MCF 10A (cell line): ENCODE results near the gene KBTBD7. TPM values are rescaled to one million over a fixed set of nuclear protein-coding genes. Genes with fewer than 3 reads are reported as not detected.
A peak's percentile ranks its signal among the peaks of the same experiment; 100 is the strongest.
"Not testable (repeated sequence)": the region's sequence is repeated elsewhere in the genome, so short reads cannot be mapped to it uniquely, and the experiment has no call there.

Source experiments
- BruUV-seq: library from RNA; stranded (reverse); fragments of 400-500 nt; replicated peaks from 2 replicates; lab custom pipeline; 2021; lab: Mats Ljungman, UMichigan
- CTCF ChIA-PET: fragments of 300-600 bp; sonication (Branson Sonifier 250); formaldehyde crosslinking; extraction: SDS; loops from one replicate; lab custom pipeline; 2021; ENCODE audit warnings: antibody characterized with exemption, inconsistent platforms; lab: Yijun Ruan, JAX
- POLR2A ChIA-PET: fragments of 300-600, 350-650 bp; sonication (Branson Sonifier 250); formaldehyde crosslinking; extraction: SDS; loops from one replicate; lab custom pipeline; 2020; ENCODE audit warnings: antibody characterized with exemption, inconsistent platforms; lab: Yijun Ruan, JAX
- DNase-seq: peaks from one replicate; pipeline ENCODE4 v3.0.0-alpha.2; 2018; ENCODE audit not compliant: unreplicated experiment
- H3K27ac Mint-ChIP-seq: one replicate; pipeline ENCODE4 v1.8.0; 2022; ENCODE audit warnings: mild to moderate bottlenecking, low read depth, mixed read lengths; ENCODE audit not compliant: unreplicated experiment
- H3K27me3 Mint-ChIP-seq: one replicate; pipeline ENCODE4 v1.8.0; 2022; ENCODE audit warnings: mixed read lengths; ENCODE audit not compliant: insufficient read depth, unreplicated experiment
- H3K36me3 Mint-ChIP-seq: one replicate; pipeline ENCODE4 v1.8.0; 2022; ENCODE audit warnings: mild to moderate bottlenecking, moderate library complexity, mixed read lengths; ENCODE audit not compliant: insufficient read depth, unreplicated experiment
- H3K4me1 Mint-ChIP-seq: one replicate; pipeline ENCODE4 v1.8.0; 2022; ENCODE audit warnings: mixed read lengths; ENCODE audit not compliant: insufficient read depth, unreplicated experiment
- H3K4me3 Mint-ChIP-seq: one replicate; pipeline ENCODE4 v1.8.0; 2022; ENCODE audit warnings: mild to moderate bottlenecking, moderate library complexity, mixed read lengths; ENCODE audit not compliant: unreplicated experiment
- H3K9me3 Mint-ChIP-seq: one replicate; pipeline ENCODE4 v1.8.0; 2022; ENCODE audit warnings: mixed read lengths; ENCODE audit not compliant: unreplicated experiment
- intact Hi-C: fragments of 100-400 bp; cut with micrococcal nuclease; formaldehyde crosslinking; loops from 2 replicates; pipeline ENCODE4 v1.14.1; 2022
- total RNA-seq: library from RNA; stranded (reverse); gene quantifications from 2 replicates; pipeline ENCODE4 v1.2.3, GENCODE V29; 2022
- TF ChIP-seq, protein P1 (sequence below): fragments of 200-600 bp; IDR thresholded peaks from one replicate; pipeline ENCODE4 v1.8.0; 2022; ENCODE audit warnings: antibody characterized with exemption, mild to moderate bottlenecking; ENCODE audit not compliant: unreplicated experiment

KBTBD7 gene
- total RNA-seq, 1 experiment from 2014 or later: 1.4 TPM

DNA sequence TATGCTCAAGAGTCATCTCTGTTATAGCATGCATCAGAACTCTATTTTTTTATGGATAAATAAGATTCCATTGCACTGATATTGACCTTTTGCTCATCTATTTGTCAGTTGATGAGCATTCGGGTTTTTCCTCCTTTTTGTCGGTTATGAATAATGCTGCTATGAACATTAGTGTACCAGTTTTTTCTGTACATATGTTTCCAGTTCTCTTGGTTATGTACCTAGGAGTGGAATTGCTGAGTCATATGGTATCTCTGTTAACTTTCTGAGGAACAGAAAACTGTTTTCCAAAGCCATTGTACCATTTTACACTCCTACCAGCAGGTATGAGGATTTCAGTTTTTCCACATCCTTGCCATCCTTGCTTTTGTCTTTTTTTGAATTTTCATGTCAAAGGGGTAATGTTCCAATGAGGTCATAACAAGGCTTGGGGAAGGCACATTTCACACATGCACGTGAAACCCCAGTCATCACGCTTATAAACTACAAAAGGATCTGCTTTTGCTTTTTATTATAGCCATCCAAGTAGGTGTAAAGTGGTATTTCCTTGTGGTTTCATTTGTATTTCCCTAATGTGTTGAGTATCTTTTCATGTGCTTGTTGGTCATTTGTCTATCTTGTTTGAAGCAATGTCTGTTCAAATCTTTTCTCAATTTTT, 14.6 kb downstream of the KBTBD7 start:
- peaks cover 6% of the 10 kb centered on the region for H3K9me3 Mint-ChIP-seq
- TF ChIP-seq, protein P1, sequence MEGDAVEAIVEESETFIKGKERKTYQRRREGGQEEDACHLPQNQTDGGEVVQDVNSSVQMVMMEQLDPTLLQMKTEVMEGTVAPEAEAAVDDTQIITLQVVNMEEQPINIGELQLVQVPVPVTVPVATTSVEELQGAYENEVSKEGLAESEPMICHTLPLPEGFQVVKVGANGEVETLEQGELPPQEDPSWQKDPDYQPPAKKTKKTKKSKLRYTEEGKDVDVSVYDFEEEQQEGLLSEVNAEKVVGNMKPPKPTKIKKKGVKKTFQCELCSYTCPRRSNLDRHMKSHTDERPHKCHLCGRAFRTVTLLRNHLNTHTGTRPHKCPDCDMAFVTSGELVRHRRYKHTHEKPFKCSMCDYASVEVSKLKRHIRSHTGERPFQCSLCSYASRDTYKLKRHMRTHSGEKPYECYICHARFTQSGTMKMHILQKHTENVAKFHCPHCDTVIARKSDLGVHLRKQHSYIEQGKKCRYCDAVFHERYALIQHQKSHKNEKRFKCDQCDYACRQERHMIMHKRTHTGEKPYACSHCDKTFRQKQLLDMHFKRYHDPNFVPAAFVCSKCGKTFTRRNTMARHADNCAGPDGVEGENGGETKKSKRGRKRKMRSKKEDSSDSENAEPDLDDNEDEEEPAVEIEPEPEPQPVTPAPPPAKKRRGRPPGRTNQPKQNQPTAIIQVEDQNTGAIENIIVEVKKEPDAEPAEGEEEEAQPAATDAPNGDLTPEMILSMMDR: no peak
- intact Hi-C loops: no loop called here
- CTCF ChIA-PET: no interaction called here
- H3K4me3 Mint-ChIP-seq: no peak overlapping the region
- H3K4me1 Mint-ChIP-seq: peaks cover 10% of the 10 kb centered on the region
- H3K27me3 Mint-ChIP-seq: no peaks in the 10 kb centered on the region
- POLR2A ChIA-PET: interaction anchor here (0.7 to 4.5 kb wide), 3 partner anchors 8 to 102 kb away, joined by 3 to 26 read pairs (median 4); no protein-coding TSS in a partner anchor
- BruUV-seq: no TSS peak
- H3K36me3 Mint-ChIP-seq: peaks cover 8% of the 10 kb centered on the region
- DNase-seq: peak; percentile 4
- no peak overlapping the region for H3K27ac Mint-ChIP-seq

DNA sequence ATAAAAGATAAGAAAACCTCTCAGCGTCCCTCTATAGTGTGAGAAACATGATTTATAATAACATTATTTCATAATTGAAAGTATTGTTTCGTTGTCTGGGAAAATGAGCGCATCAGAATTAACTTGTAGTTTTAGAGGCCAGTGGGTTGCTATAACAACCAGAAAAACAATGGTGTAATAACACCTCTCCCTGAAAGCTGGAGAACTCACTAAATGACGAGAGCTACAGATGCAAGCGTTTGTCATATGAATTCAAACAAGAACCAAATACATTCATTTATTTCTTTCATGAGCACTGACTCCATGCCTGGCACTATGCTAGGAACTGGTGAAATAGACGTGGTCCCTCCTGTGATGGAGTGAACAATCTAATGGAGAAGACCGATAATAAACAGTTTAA, 16.3 kb downstream of the KBTBD7 start:
- intact Hi-C loops: no loop called here
- no peak for DNase-seq

GRCh38 chr13:41177616-41178015, 16.8 kb downstream of the KBTBD7 start:
- DNase-seq: no peak
- Mint-ChIP-seq H3K9me3 (peaks cover 7% of the 10 kb centered on the region), H3K4me3 (no peak overlapping the region), H3K36me3 (peaks cover 8% of the 10 kb centered on the region), H3K27me3 (no peaks in the 10 kb centered on the region), H3K4me1 (peaks cover 10% of the 10 kb centered on the region), H3K27ac (no peak overlapping the region)
- BruUV-seq: no TSS peak
- ChIA-PET CTCF (no interaction called here), POLR2A (no interaction called here)
- intact Hi-C loops: no loop called here
- TF ChIP-seq, protein P1: no peak

More for the DNA sequence above, 16.3 kb downstream of the KBTBD7 start:
- peaks cover 8% of the 10 kb centered on the region for H3K36me3 Mint-ChIP-seq
- TF ChIP-seq, protein P1: no peak
- H3K4me1 Mint-ChIP-seq: peaks cover 10% of the 10 kb centered on the region
- peaks cover 7% of the 10 kb centered on the region for H3K9me3 Mint-ChIP-seq
- no TSS peak for BruUV-seq
- ChIA-PET POLR2A (no interaction called here), CTCF (interaction anchor here (1.0 kb wide), 1 partner anchor 104 kb away, joined by 3 read pairs; no protein-coding TSS in a partner anchor)
- H3K27me3 Mint-ChIP-seq: no peaks in the 10 kb centered on the region
- H3K27ac Mint-ChIP-seq: no peak overlapping the region
- H3K4me3 Mint-ChIP-seq: no peak overlapping the region

- H3K27ac Mint-ChIP-seq, intact Hi-C loops, DNase-seq, H3K36me3 Mint-ChIP-seq, H3K27me3 Mint-ChIP-seq, H3K4me1 Mint-ChIP-seq, BruUV-seq, CTCF ChIA-PET, H3K9me3 Mint-ChIP-seq, POLR2A ChIA-PET, H3K4me3 Mint-ChIP-seq: not testable (repeated sequence)
Observed at GRCh38 chr13:41175576-41175975, 18.8 kb downstream of the KBTBD7 start.
